Kidney (tissue), 14 donors: Measurements from ENCODE around the gene CPA5. TPM values are rescaled to one million over a fixed set of nuclear protein-coding genes. Genes with fewer than 3 reads are reported as not detected.

Experiments used
- DNase-seq, 5 donors: peaks; one replicate each; pipeline ENCODE4 v3.0.0-alpha.2; 2013 to 2020
- FAIRE-seq: peaks from 2 replicates; lab custom pipeline; 2012; peaks lifted over from hg19 to GRCh38; lab: Jason Lieb, UNC
- H3K27ac ChIP-seq, 2 donors: one replicate each; pipeline ENCODE4 v1.7.0; 2013; ENCODE audit warnings: low read depth in 2 of 2, low read length in 2 of 2, inconsistent platforms in 1 of 2
- H3K27me3 ChIP-seq: one replicate; pipeline ENCODE4 v1.7.1; 2013; ENCODE audit warnings: low read length, inconsistent platforms; ENCODE audit not compliant: control insufficient read depth, insufficient read depth
- H3K36me3 ChIP-seq, 3 donors: one replicate each; pipeline versions ENCODE4 v1.7.0 to v1.7.1; 2013; ENCODE audit warnings: low read length in 3 of 3, control low read depth in 1 of 3, inconsistent platforms in 1 of 3; ENCODE audit not compliant: insufficient read depth in 3 of 3, control insufficient read depth in 2 of 3
- H3K4me1 ChIP-seq, 3 donors: one replicate each; pipeline versions ENCODE4 v1.7.0 to v1.7.1; 2013; ENCODE audit warnings: low read length in 3 of 3, inconsistent platforms in 1 of 3, low read depth in 1 of 3; ENCODE audit not compliant: control insufficient read depth in 2 of 3, insufficient read depth in 2 of 3
- H3K4me3 ChIP-seq, 3 donors: one replicate each; pipeline versions ENCODE4 v1.7.0 to v1.8.1; 2013; ENCODE audit warnings: low read length in 3 of 3, control low read depth in 1 of 3, inconsistent platforms in 1 of 3
- H3K9ac ChIP-seq, 3 donors: one replicate each; pipeline versions ENCODE4 v1.7.0 to v1.7.1; 2013; ENCODE audit warnings: low read length in 3 of 3, control low read depth in 1 of 3, inconsistent platforms in 1 of 3
- H3K9me3 ChIP-seq, 3 donors: one replicate each; pipeline versions ENCODE4 v1.7.0 to v1.7.1; 2013; ENCODE audit warnings: low read length in 3 of 3, control low read depth in 1 of 3, inconsistent platforms in 1 of 3; ENCODE audit not compliant: control insufficient read depth in 2 of 3, insufficient read depth in 1 of 3
- CTCF ChIP-seq: IDR thresholded peaks from 3 replicates; pipeline ENCODE4 v1.5.1; 2012; ENCODE audit warnings: mild to moderate bottlenecking, moderate library complexity, borderline replicate concordance; ENCODE audit not compliant: insufficient read depth; ENCODE audit errors: extremely low read depth
- intact Hi-C: fragments of 100-400 bp; cut with DNase I; formaldehyde crosslinking; loops from one replicate; pipeline ENCODE4 v1.11.1; 2022
- polyA plus RNA-seq: library from polyadenylated mRNA; stranded (reverse); fragments of 350-450 nt; fragmentation: Illumina TruSeq; extraction: RNeasy Lipid Tissue Mini Kit (QIAGEN cat#74804); gene quantifications from one replicate; pipeline ENCODE4 v1.2.3, GENCODE V29; 2014; ENCODE audit warnings: low read depth, low replicate concordance; ENCODE audit not compliant: insufficient read depth
- total RNA-seq: library from RNA; stranded (reverse); fragmentation: NEBNext Ultra II Directional; extraction: Animal tissue kit (Norgen Biotek cat#: 25700); gene quantifications from one replicate; pipeline ENCODE4 v1.2.1, GENCODE V29; 2021
- donor health status: control.
- donor health status: control.
- donor health status: control.
- donor health status: control.
- donor health status: control.
- donor health status: DM: yes; HTN: yes; CAD: no.
- donor health status: Normal renal cell carcinoma (clear cell type).

The CPA5 gene
- total and polyA plus RNA-seq, 2 donors from 2014 or later, result 0.54 to 1.1 TPM

GRCh38 chr7:130358471-130358870, 13.9 kb downstream of the CPA5 start:
- Histone ChIP-seq H3K9ac (no peak overlapping the region), H3K4me1 (peaks cover 7 to 15% (median 8%) of the 10 kb centered on the region in 3 donors), H3K9me3 (peaks cover 0 to 10% (median 2%) of the 10 kb centered on the region in 3 donors), H3K27me3 (no peaks in the 10 kb centered on the region), H3K4me3 (no peak overlapping the region), H3K27ac (no peak overlapping the region), H3K36me3 (no peaks in the 10 kb centered on the region)
- no peak for DNase-seq
- no peak for TF ChIP-seq CTCF
- intact Hi-C loops, result no loop called here
- FAIRE-seq, result no peak

DNA sequence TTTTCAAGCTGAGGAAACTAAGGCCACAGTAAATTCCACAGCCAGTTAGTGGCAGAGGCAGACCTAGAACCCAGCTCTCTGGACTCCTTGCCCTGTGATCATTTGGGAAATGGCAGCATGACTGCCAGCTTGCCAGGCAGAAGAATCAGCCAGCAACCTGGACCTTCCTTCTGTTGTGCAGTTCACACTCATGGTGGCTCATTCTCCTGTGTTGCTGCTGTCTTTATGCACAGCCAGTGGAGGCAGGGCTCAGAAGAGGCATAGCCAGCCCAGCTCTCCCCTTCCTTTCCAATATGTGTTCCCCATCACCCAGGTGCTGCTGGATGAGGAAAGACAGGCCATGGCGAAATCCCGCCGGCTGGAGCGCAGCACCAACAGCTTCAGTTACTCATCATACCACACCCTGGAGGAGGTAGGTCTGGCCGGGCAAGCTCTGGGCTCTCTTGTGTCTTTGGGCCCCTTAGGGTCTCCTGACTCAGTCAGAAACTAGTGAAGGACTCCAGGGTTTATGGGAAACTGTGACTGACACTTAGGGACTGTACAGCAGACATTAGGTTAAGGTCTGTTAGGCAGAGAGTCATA, 14.8 kb downstream of the CPA5 start:
- intact Hi-C loops, result no loop called here
- peaks cover 7 to 15% (median 8%) of the 10 kb centered on the region in 3 donors for H3K4me1 ChIP-seq
- H3K9me3 ChIP-seq, result peaks cover 0 to 10% (median 2%) of the 10 kb centered on the region in 3 donors
- no peak overlapping the region for H3K27ac ChIP-seq
- H3K27me3 ChIP-seq, result no peaks in the 10 kb centered on the region
- no peak for DNase-seq
- H3K9ac ChIP-seq, result no peak overlapping the region
- no peak for FAIRE-seq
- H3K4me3 ChIP-seq, result no peak overlapping the region
- no peak for TF ChIP-seq CTCF
- no peaks in the 10 kb centered on the region for H3K36me3 ChIP-seq

GRCh38 chr7:130360518-130360917, 15.9 kb downstream of the CPA5 start:
- Histone ChIP-seq H3K36me3 (no peaks in the 10 kb centered on the region), H3K9me3 (peaks cover 0 to 10% (median 2%) of the 10 kb centered on the region in 3 donors), H3K9ac (no peak overlapping the region), H3K4me1 (peaks cover 8 to 15% (median 12%) of the 10 kb centered on the region in 3 donors), H3K4me3 (no peak overlapping the region), H3K27ac (no peak overlapping the region), H3K27me3 (no peaks in the 10 kb centered on the region)
- FAIRE-seq, result no peak
- no peak for DNase-seq
- no peak for TF ChIP-seq CTCF
- intact Hi-C loops, result no loop called here
